ENCODE data around the gene CWC22.

DNA sequence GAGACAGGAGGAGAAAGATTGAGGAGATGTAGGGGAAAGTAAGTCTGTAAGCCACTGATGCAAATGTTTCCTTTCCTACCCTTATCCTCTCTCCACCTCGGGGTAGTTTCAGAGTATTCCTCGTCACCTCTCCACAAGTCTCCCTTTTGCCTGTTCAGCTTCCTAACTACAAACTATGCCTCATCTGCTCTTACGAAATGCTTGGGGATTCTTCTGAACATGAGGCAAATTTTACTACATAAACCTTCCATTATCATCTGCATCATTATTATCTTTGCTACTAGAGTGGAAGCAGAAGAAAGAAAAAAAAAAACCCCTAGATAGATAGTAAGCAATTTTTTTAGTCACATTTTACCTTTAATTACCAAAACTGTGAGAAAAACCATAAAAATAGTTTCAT lies 43.1 kb upstream of the CWC22 start:
- no peak for TF ChIP-seq POLR2A (IDR thresholded peaks at IDR 0.05; ENCODE audit: low read length)
- no peak for TF ChIP-seq GATA1 (IDR thresholded peaks at IDR 0.05; ENCODE audit: low read depth, low read length)
